GM23338 (cell line): ENCODE measurements around the gene SDR42E1.

Experiments used
- CTCF ChIP-seq, 2 experiments: fragments of 200-600 bp in 1 of 2; sonication (generic) in 1 of 2; conservative IDR thresholded peaks; 2 replicates each; pipeline versions ENCODE4 v1.5.1 to v1.6.1; 2016 to 2017; ENCODE audit warnings: antibody characterized with exemption in 2 of 2, low read depth in 2 of 2, mild to moderate bottlenecking in 2 of 2, moderate library complexity in 1 of 2
- POLR2AphosphoS5 ChIP-seq: IDR thresholded peaks from 2 replicates; pipeline ENCODE4 v1.6.1; 2016; ENCODE audit warnings: antibody characterized with exemption, low read depth
- ZNF462 ChIP-seq: fragments of 250-450 bp; sonication (Bioruptor Pico); IDR thresholded peaks from 2 replicates; pipeline ENCODE4 v1.5.0; 2020; ENCODE audit warnings: mild to moderate bottlenecking, moderate library complexity

GRCh38 chr16:82004601-82005000 lies 6.7 kb downstream of the SDR42E1 start:
- TF ChIP-seq ZNF462 (CRISPR knock-in tag) (no peak), CTCF (conservative IDR thresholded peaks at IDR 0.05; ENCODE audit: low read depth in 2 of 2) (no peak), POLR2AphosphoS5 (no peak)
